Stimulated activated CD4-positive, alpha-beta T cell treated with anti-CD3 and anti-CD28 coated beads, Interleukin-1b, Interleukin-23, amount 100 ng/mL, for 24 hours (primary cell): ENCODE data around the gene REPIN1.

Source experiments
- DNase-seq, 4 experiments: peaks; one replicate each; pipeline ENCODE4 v3.0.0-alpha.2; 2020; ENCODE audit warnings: low read depth in 4 of 4, low spot score in 1 of 4

Gene REPIN1

DNA sequence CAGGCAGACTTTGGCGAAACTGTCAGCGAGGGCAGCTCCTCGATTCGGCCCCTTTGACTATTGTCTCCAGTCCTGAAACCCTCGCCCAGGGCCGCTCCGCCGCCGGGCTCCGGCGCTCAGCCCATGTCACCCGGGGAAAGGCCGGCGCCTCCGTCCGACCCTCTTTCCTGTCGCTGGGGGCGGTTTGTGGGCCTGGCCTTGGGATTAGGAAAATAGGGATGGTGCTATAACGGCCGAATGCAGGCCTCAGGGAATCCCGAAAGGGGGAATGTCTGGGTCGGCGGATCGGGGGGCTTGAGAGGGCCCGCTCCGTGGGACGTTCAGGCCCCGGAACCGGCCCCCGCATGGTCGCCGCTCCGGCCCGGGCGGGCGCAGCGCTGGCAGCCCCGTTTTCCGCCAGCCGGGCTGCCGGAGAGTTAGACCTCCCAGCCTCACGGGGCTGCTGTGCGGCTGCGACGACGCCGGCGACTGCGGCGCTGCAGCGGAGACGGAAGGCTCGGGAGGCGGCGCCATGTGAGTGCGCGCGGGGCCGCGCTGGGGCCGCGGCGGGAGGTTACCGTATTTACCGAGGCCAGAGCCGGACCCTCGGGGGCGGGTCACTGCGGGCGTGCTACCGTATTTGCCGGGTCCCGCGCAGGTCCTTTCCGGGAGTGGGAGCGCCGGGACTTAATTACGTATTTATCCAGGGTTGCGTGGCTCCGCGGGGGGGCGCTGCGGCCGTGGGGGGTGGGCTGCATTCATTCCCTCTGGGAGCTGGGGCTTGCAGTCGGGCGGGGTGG is 36.4 kb downstream of the REPIN1 start:
- DNase-seq, result peak in 3 of 4 experiments; percentile 42 to 65 (median 59)

DNA sequence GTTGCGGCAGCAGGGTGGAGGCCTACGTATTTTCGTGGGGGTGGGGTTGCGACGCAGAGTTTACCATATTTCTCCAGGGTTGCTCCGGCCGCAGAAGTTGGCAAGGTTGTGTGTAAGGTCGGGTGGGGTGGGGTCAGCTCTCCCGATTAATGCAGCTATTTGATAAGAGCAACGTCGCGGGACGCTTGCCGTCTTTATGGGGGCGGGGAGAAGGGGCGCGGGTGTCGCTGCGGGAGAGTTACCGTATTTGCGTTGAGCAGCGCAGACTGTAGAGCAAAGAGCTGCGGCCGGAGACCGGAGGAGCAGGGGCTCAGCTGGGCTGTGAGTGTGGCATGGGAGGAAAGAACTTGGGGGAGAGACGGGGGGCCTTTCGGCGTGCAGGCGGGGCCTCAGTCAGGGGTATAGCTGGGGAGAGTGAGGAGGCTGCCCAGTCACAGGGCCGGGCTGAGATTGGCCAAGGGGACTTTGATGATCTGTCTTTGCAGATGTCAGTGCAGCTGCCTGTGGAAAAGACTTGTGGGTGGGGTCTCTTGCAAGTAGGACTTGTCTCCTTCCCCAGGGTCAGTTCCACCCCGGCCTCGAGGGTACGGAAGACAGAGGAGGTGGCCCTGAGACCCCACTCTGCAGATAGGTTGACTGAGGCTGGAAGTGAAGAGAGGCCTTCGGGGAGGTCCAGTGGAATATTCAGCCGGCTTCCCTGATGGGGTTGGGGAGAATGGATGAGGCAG is 37.1 kb downstream of the REPIN1 start:
- DNase-seq, result peak in 2 of 4 experiments; percentile 28

DNA sequence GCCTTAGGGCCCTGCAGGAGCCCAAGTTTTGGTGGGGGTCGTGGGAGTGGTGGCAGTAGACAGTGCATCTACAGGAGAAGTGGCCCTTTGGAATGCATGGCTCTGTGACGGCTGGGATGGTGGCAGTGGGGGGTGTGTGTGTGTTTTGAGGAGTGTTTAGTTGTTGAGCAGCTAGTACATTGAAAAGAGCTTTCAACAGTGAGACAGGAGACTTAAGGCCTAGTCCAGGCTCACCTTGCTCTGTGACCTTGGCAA is 37.6 kb downstream of the REPIN1 start:
- no peak for DNase-seq

DNA sequence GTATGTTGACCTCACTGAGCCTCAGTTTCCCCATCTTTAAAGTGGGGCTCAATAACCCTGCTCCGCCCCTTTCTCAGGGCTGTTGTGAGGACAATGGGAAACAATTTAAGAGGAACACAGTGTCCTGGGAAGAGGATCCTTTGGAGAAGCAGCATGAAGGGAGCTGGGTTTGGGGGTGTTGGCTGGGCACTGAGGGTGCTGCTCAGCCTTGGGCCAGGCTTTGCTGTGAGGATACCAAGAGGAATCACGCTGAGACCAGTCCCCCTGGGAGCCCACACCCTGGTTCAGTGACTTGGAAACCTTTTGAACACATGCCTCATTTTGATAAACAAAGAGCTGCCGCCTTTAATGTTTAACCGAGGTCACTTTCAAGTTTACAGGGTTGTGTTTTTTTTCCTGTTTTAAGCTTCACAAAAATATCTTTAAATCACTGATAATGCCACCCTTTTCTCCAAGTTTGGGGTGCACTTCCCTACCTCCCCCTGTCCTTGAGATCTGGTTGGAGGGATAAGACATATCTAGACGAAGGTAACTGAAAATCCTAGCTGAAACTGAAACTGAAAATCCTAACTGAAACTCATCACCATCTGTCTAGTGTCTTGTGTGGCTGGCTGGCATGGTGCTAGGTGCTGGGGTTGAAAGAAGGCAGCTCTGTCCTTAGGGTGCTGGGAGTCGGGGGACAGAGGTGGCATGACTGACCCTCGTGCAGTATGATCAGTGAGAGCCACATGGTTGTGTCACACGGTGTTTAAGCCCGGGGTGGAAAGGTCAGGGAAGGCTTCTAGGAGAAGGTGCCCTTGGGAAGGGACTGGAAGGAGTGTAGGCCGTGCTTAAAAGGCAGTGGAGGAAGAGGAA is 38.2 kb downstream of the REPIN1 start:
- DNase-seq, result no peak

DNA sequence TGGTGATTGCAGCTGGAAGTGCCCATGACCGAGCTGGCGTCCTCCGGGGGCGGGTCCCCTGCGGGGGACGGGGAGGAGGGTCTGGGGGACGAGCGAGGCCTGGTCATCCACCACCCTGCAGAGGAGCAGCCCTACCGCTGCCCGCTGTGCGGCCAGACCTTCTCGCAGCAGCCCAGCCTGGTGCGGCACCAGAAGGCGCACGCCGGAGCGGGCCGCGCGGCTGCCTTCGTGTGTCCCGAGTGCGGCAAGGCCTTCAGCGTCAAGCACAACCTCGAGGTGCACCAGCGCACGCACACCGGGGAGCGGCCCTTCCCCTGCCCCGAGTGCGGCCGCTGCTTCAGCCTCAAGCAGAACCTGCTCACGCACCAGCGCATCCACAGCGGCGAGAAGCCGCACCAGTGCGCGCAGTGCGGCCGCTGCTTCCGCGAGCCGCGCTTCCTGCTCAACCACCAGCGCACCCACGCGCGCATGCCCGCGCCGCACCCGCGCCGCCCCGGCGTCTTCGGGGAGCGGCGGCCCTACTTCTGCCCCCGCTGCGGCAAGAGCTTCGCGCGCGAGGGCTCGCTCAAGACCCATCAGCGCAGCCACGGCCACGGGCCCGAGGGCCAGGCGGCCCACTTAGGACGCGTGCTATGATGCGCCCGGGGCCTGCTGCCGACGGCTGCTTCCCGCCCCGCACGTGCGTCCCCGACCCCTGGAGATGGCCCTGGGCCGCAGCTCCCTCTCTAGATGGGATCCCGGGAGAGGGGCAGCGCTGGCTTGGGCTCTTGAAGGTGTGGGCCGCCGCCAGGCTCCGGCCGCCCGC is 39.2 kb downstream of the REPIN1 start:
- DNase-seq, result no peak

DNA sequence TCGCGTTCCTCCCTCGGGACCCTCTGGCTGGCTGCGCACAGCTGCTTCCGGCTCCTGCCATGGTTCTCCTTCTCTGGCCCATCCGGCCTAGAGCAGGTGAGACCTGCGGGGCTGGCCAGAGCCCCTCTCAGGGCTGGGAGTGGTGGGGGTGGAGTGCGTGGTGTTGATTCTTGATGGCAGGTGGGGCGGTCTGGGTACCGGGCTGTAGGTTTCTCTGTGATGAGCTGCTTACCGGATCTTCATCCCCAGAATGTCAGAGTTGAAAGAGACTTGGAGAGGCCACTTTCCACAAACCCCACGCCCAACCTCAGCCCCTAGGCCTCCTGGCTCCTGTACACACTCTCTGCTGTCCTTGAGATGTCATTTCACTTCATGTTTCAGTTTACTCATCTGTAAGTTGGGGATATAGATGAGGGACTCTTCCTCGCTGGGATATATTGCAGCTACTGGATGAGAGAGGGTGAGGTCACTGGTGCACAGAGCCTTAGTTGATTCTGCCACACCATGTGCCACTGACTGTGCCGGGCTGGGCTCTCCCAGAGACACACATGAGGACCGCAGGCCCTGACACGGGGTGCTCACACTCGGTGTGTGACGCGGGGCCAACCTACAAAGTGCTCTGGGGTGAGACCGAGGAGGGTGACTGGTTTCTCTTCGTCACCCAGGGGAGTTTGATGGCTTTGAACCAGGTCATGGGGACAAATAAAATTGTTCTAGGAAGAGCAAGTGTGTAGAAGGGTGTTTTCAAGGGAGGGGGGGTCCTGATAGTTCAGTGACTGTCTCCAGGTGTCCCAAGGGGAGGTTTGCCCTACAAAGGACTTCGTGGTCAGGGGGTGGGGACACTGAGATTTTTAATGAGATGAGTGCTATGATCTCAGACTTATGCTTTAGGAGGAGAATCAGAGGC is 40.0 kb downstream of the REPIN1 start:
- no peak for DNase-seq

DNA sequence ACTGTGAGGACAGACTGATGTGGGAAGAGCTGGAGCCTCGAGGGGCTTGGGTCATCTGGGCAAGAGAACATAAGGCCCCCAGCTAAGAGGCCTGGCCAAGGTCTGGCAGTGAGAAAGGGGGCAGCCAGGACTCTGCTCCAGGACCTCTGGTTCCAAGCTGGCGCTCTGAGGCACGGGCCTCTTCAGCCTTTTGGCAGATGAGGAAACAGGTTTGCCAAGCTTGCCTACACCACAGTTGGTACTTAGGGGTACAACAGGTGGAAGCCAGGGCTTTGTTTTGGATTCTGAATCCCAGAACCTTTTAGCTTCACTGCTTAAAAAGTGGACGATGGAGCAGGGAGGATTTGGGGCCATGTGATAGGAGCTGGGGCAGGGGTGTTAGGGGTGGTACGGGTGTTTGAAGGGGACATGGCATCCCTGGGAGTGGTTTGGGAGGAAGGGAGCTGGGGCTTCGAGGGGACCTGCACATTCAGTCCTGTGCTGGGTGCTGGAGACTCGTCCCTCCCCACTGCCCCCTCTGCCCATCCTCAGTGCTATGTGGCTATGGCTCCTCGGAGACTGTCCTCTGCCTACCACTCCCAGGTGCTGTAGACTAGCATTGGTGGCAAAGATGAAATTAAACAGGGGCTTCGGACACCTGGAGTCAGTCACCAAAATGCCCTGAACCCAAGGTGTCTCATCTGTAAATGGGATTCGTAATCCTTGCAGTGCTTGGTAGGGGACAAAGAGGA is 40.8 kb downstream of the REPIN1 start:
- no peak for DNase-seq

DNA sequence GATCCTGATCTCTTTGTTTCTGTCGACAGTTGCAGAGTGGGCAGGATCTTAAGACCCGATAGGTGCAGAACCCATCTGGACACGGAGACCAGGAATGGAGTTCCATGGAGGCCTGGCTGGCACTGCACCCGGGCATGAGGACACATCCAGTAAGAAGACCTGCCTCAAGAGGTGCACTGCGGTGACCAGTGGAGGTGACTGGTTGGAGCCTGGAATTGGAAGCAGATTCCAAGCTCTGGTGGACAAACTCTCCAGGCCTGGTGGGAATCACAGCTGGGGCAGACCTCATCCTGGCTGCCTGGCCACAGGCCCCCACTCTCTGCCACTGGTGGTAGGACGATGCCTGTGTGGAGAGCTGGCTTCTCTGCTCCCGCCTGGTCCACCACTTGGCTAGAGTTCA is 41.5 kb downstream of the REPIN1 start:
- DNase-seq, result no peak

DNA sequence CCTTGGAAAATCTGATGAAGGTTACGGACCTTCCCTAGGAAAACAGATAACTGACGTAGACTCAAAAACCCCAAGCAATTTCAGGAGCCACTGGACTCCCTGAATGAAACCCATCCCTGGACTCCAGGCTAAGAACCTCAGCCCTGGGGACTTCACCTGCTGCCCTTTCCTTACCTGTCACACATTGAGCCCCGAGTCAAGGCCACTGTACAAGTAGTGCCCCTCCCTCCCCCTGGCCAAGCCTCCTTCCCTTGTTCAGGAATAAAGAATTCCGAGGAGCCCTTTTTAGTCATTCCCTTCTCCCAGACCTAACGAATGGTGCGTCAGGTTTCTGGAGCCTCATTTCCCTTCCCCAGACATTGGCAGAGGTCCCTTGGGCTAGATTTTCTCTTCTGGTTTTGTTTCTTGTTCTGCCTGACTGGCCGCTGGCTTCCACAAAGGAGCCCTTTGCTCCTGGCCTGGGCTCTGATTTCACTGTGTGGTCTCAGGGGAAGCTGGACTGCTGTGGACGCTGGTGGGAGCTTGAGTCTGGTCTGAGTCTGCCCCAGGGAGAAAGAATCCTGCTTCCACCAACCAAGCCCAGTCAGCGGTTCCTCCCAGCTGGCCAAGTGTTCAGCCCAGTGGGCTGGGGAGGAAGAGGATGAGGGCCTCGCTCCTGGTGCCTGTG is 42.2 kb downstream of the REPIN1 start:
- DNase-seq, result no peak

DNA sequence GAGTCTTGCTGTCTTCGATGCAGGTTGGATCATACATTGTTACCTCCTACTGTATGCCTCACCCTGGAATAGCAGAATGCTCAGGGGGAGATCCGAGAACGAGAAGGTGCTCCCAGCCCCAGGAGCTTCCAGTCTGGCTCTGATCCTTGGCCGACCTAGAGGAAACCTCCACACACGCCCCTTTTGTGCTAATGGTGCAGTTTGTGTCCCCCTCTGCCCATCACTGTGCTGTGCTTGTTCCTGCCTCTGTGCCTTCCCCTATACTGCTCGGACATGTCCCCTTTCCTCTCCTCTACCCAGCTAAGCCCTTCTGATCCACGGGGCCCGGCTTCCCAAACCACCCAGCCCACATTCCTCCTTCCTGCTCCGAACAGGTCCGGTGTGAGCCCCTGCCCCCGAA is 43.0 kb downstream of the REPIN1 start:
- DNase-seq, result no peak

DNA sequence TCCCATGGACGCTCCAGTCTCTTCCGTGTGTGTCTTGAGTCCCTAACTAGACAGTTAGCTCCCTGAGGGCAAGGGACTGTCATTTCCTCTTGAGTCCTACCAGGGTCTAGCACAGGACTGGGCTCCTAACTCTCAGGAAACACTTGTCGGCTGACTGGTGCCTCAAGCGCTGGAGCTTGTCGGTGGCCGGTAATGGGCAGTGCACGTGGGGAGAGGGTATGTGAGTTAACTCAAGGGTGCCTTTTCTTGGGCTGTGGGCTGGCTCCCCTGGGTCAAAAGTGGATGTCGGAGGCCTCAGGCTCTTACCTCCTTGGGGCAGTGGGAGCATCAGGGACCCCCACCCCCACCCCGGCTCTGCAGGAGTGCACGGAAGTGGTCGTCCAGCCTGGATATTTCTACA is 43.4 kb downstream of the REPIN1 start:
- no peak for DNase-seq

DNA sequence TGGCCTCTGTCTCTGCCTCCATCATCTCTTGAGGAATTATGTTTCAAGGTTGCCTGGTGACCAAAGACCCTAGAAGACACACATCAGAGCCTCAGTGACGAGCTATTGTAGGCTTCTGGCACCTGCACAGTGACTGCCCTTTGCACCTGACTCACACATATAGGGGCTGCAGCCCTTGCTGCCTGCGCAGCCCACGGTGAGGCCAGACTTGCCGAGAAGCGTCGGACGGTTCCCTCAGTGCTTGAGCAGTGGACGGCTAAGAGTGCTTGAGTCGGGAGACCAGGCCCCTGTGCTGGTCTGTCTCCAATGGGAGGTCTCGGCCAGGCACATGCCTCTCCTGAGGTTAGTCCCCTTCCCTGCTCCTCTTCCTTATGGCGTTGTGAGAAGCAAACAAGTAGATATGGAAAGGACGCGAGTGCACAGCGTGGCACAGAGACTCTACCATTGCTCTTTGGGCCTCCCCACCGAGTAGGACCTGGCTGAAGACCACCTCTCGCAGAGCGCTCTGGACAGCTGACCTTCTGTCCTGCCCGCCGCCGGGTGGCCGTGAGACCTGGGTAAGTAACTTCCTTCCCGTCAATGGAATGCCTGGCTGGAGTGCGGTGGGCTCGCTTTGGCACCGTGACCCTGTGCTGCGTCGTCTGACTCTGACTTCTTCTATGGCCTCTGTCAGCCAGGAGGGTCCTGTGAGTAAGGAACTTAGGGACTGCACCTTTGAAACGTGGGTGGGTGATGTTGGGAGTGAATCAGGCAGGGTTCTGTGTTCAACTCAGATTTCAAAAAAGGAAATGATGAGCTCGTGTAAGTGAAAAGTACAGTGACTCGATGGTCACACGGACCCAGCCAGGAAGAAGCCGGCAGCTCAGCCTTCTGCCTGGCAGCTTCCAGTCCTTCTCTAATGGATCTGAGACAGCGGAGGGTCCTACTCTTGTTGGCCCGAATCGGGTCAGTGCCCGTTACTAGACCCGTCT is 44.2 kb downstream of the REPIN1 start:
- no peak for DNase-seq

DNA sequence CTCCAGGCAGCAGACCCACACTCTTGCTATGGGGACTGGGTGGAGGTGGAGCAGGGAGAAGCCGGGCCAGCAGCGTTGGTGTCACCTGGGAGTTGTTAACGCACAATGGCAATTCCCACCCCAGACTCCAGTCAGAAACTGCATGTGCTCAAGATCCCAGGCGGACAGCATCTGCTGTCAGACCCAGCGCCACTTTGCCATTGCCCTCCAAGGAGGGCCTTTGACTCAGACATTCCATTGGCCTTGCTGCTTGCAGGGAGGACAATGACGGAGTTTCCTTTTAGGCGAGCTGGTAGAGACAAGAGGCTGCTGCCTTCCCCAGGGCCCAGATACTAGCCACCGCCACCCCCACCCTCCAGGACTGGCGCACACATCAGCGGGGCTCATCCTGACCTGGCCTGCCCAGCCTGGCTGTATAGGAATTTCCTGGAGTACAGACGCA is 45.0 kb downstream of the REPIN1 start:
- no peak for DNase-seq

DNA sequence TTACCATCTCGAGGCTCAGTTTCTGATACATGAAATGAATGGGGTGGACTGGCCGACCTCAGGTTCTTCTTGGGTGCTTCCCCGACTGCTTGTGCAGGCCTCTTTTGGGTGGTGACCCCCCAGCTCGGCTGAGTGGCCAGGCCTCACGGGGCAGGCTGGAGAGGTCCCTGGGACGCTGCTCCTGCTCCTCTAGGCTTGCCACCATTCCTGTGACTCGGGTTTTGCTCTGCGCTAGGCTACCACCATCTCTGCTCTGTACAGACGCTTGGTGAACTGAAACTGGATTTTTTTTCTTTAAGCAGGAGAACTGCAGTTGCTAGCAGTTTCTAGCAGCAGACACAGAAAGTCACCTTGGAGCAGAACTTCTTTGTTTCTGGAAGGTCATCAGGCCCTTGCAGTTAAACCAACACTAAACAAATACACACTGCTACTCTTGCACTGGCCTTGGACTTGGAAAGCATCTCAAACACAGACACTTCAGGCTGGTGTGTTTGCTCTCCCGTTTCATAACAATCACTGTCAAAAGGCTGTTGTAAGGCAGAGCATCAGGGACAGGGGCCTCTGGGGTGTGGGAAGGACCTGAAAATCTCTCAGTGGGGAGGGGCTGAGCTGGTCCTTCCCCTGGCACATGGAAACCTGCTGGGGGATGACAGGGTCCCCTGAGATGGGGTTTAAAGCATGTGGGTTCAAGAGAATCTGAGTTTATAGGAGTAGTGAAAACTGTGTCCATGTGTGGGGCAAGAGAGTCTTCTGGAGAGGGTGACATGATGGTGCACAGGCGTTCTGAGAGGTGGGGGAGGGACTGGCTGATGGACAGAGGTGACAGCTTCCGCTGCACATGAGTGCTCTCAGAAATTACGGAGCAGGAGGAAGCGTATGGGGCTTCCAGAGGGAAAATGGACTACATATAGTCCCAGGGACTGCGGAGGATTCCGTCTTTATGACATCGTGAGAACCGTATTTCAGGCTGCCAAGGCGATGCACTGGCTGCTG is 46.8 kb downstream of the REPIN1 start:
- DNase-seq, result no peak

DNA sequence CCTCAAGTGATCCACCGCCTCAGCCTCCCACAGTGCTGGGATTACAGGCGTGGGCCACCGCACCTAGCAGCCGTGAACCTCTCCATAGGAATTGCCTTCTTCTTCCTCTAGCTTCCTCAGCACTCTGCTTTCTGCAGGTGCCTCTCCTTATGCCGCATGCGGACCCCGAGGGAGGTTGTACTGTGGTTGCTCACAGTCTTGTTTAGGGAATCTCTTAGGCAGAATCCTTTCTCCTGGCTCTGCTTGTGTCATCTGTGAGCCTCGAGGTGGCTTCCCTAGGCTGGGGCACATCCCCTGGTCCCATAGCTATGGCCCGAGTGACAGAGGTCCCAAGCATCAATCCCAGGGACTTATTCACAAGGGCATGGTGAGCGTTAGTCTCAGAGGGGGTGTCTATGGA is 48.6 kb downstream of the REPIN1 start:
- no peak for DNase-seq

DNA sequence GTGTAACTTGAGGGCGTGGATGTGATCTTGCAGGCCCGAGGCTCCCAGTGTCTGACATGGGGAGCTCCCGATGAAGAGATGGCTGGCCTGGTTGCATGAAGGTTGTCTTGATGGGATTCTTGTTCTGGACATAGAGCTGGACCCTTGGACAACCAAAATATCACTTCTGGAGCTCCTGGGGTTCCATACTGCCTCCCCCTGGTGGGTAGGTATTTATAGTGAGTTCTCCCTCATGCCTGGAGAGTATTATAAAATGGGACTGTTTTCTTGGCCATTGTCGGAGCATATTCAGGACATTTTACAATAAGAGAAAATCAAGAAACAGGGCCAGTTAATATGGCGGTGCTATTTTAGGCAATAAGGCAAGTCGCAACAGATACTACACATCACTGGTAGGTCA is 49.2 kb downstream of the REPIN1 start:
- no peak for DNase-seq

DNA sequence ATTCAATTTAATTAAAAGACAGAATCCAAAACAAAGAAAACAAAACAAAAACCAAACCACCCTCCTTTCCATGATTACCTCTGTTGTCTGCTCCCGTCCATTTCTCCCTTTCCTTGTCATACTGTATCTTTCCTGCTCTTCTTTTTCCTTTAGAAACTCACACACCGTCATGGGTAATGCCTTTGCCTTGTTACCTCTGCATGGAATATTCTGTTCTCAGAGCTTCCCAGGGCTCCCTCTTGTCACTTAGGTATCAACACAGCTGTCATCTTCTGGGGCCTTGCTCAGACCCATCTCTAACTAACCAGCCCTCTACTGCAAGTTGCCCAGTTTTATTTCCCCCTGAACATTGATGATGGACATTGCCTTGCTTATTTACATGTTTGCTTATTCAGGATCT is 51.6 kb downstream of the REPIN1 start:
- no peak for DNase-seq
